Measurements from ENCODE around the gene GFRA4. TPM values are rescaled to one million over a fixed set of nuclear protein-coding genes. Genes with fewer than 3 reads are reported as not detected.

The GFRA4 gene
- total and polyA plus RNA-seq, 2 donors (not counting 3 experiments of a cell fraction or from before 2014, with no cell fraction given): not detected

DNA sequence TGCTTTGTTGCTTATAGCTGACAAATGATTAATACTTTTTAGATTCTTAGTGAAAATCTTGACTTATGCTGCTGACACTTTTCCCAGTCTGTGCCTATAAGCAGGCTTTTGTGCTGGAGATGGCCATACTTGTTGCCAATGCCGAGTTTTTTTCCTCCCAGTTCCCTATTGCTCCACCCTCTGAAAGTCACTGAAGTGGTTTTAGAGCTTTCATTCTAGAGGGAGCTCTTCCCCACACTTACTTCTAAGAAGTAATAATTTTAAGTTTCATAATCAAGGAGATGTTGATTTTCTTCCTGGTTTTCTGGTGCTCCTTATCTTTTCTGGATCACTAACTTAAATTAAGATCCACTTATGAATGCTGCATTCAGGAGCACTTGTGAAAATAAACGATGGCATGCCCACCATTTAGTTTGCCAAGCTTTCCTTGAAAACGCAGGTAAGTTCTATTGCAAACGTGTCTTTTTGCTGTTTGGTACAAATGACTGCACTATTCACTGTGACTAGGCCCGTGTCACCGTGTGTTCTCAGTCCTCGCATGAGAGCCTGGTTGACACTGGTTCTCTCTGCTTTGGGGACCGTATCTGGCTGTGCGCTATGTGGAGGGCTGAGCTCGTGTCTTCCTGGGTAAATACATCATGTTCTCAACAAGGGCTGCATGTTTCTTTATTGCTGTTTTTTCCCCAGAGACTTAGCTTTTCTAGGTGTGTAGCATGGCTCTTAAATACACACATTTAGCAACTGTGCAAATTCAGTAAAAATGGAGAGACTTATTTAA is 50.2 kb downstream of the GFRA4 start:
- no peaks in the 10 kb centered on the region for H3K79me2 ChIP-seq (ENCODE audit: control insufficient read depth, insufficient read depth, low read length)
- CTCF ChIA-PET: interaction anchor here (0.8 to 2.2 kb wide), 4 partner anchors 11 to 64 kb away, joined by 3 to 10 read pairs (median 4); no protein-coding TSS in a partner anchor
- dilution Hi-C loops (cut with MboI; ENCODE audit: extremely low pct_ligation_motif_present, low sequenced_read_pairs): no loop called here

DNA sequence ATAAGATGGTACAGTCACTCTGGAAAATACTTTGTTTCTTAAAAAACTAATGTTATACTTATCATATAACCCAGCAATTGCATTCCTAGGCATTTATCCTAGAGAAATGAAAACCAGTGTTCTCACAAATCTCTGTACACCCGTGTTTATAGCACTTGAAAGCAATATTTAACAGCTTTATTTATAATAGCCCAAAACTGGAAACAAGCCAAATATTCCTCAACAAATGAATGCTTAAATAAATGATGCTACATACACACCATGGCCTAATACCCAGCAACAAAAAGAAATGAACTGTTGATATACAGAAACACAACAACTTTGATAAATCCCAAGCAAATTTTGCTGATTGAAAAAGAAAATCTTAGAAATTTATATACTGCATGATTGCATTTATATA is 51.3 kb downstream of the GFRA4 start:
- TF ChIP-seq EZH2 (IDR thresholded peaks at IDR 0.05; ENCODE audit: borderline replicate concordance, low read depth, low read length, severe bottlenecking): no peak
- TF ChIP-seq POLR2AphosphoS5 (IDR thresholded peaks at IDR 0.05; ENCODE audit: insufficient read depth, low read depth, low read length): no peak
- no peak for TF ChIP-seq MYC (IDR thresholded peaks at IDR 0.05; ENCODE audit: low read depth, low read length)
- TF ChIP-seq FOS (IDR thresholded peaks at IDR 0.05; ENCODE audit: borderline replicate concordance, insufficient read depth, low read length): no peak
- no peak for TF ChIP-seq POLR2A (IDR thresholded peaks at IDR 0.05; ENCODE audit: low read depth, low read length)
- no peak for TF ChIP-seq JUN (IDR thresholded peaks at IDR 0.05; ENCODE audit: borderline replicate concordance, insufficient read depth, insufficient read length, low read depth)
- TF ChIP-seq, protein P1, sequence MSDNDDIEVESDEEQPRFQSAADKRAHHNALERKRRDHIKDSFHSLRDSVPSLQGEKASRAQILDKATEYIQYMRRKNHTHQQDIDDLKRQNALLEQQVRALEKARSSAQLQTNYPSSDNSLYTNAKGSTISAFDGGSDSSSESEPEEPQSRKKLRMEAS (IDR thresholded peaks at IDR 0.05; ENCODE audit: insufficient read depth, insufficient read length): no peak
- TF ChIP-seq, protein P2, sequence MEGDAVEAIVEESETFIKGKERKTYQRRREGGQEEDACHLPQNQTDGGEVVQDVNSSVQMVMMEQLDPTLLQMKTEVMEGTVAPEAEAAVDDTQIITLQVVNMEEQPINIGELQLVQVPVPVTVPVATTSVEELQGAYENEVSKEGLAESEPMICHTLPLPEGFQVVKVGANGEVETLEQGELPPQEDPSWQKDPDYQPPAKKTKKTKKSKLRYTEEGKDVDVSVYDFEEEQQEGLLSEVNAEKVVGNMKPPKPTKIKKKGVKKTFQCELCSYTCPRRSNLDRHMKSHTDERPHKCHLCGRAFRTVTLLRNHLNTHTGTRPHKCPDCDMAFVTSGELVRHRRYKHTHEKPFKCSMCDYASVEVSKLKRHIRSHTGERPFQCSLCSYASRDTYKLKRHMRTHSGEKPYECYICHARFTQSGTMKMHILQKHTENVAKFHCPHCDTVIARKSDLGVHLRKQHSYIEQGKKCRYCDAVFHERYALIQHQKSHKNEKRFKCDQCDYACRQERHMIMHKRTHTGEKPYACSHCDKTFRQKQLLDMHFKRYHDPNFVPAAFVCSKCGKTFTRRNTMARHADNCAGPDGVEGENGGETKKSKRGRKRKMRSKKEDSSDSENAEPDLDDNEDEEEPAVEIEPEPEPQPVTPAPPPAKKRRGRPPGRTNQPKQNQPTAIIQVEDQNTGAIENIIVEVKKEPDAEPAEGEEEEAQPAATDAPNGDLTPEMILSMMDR (IDR thresholded peaks at IDR 0.05; ENCODE audit: extremely low read depth in 1 of 2, insufficient read depth in 1 of 2, low read depth in 1 of 2, low read length in 2 of 2): no peak
- TF ChIP-seq GATA2 (IDR thresholded peaks at IDR 0.05; ENCODE audit: insufficient read depth, insufficient read length, low read depth, low read length): no peak
- Histone ChIP-seq H3K4me2 (ENCODE audit: insufficient read depth, low read length) (no peak overlapping the region), H4K20me1 (replicated peaks; ENCODE audit: control insufficient read depth, extremely low read depth, insufficient read depth, low read length) (no peaks in the 10 kb centered on the region), H3K4me1 (ENCODE audit: control insufficient read depth, extremely low read depth, insufficient read depth, low read length) (no peaks in the 10 kb centered on the region), H3K9me1 (replicated peaks; ENCODE audit: control insufficient read depth, extremely low read depth, insufficient read depth, low read length) (no peaks in the 10 kb centered on the region), H3K4me3 (replicated peaks in 1 of 3; ENCODE audit: insufficient read depth in 1 of 3, low read depth in 1 of 3, low read length in 3 of 3) (no peak overlapping the region), H3K27me3 (ENCODE audit: control insufficient read depth in 2 of 2, insufficient read depth in 2 of 2, low read length in 2 of 2) (no peaks in the 10 kb centered on the region), H3K9ac (replicated peaks; ENCODE audit: extremely low read depth, insufficient read depth, low read length) (no peak overlapping the region), H3K27ac (ENCODE audit: insufficient read depth, low read depth, low read length) (no peak overlapping the region), H3K79me2 (ENCODE audit: control insufficient read depth, insufficient read depth, low read length) (no peaks in the 10 kb centered on the region), H3K36me3 (ENCODE audit: control insufficient read depth in 2 of 2, extremely low read depth in 1 of 2, insufficient read depth in 2 of 2, low read length in 2 of 2) (no peaks in the 10 kb centered on the region), H2AFZ (ENCODE audit: low read depth, low read length) (no peak overlapping the region), H3K9me3 (replicated peaks; ENCODE audit: control insufficient read depth, insufficient read depth, low read length) (no peaks in the 10 kb centered on the region)
- intact Hi-C loops (cut with micrococcal nuclease) (no loop called here), dilution Hi-C loops (cut with MboI; ENCODE audit: extremely low pct_ligation_motif_present, low sequenced_read_pairs) (no loop called here)
- CTCF ChIA-PET: interaction anchor here (2.2 kb wide), 1 partner anchor 49 kb away, joined by 10 read pairs; no protein-coding TSS in a partner anchor
- POLR2A ChIA-PET: no interaction called here
- DNase-seq (ENCODE audit: low read depth, low spot score) (no peak), FAIRE-seq (no peak)
- no TSS peak for BruUV-seq (replicated peaks)

More for the DNA sequence above, 50.2 kb downstream of the GFRA4 start:
- DNase-seq (ENCODE audit: low read depth, low spot score) (no peak), FAIRE-seq (no peak)
- Histone ChIP-seq H3K9me1 (replicated peaks; ENCODE audit: control insufficient read depth, extremely low read depth, insufficient read depth, low read length) (no peaks in the 10 kb centered on the region), H3K4me3 (replicated peaks in 1 of 3; ENCODE audit: insufficient read depth in 1 of 3, low read depth in 1 of 3, low read length in 3 of 3) (no peak overlapping the region), H3K27ac (ENCODE audit: insufficient read depth, low read depth, low read length) (no peak overlapping the region), H3K9me3 (replicated peaks; ENCODE audit: control insufficient read depth, insufficient read depth, low read length) (no peaks in the 10 kb centered on the region), H3K27me3 (ENCODE audit: control insufficient read depth in 2 of 2, insufficient read depth in 2 of 2, low read length in 2 of 2) (no peaks in the 10 kb centered on the region), H3K36me3 (ENCODE audit: control insufficient read depth in 2 of 2, extremely low read depth in 1 of 2, insufficient read depth in 2 of 2, low read length in 2 of 2) (no peaks in the 10 kb centered on the region), H3K4me1 (ENCODE audit: control insufficient read depth, extremely low read depth, insufficient read depth, low read length) (no peaks in the 10 kb centered on the region), H4K20me1 (replicated peaks; ENCODE audit: control insufficient read depth, extremely low read depth, insufficient read depth, low read length) (no peaks in the 10 kb centered on the region), H2AFZ (ENCODE audit: low read depth, low read length) (no peak overlapping the region), H3K4me2 (ENCODE audit: insufficient read depth, low read length) (no peak overlapping the region), H3K9ac (replicated peaks; ENCODE audit: extremely low read depth, insufficient read depth, low read length) (no peak overlapping the region)
- no peak for TF ChIP-seq MYC (IDR thresholded peaks at IDR 0.05; ENCODE audit: low read depth, low read length)
- intact Hi-C loops (cut with micrococcal nuclease): no loop called here
- BruUV-seq (replicated peaks): no TSS peak
- POLR2A ChIA-PET: no interaction called here

All from endothelial cell of umbilical vein (primary cell).